HG02943 (cell line): ENCODE data around the gene CACNA2D1.

ENCODE experiments used
- ATAC-seq: cut with Tn5 transposase; IDR thresholded peaks from one replicate; pipeline ENCODE4 v1.9.1; 2021; ENCODE audit warnings: mild to moderate bottlenecking, low read depth, moderate library complexity; ENCODE audit not compliant: unreplicated experiment

The CACNA2D1 gene

DNA sequence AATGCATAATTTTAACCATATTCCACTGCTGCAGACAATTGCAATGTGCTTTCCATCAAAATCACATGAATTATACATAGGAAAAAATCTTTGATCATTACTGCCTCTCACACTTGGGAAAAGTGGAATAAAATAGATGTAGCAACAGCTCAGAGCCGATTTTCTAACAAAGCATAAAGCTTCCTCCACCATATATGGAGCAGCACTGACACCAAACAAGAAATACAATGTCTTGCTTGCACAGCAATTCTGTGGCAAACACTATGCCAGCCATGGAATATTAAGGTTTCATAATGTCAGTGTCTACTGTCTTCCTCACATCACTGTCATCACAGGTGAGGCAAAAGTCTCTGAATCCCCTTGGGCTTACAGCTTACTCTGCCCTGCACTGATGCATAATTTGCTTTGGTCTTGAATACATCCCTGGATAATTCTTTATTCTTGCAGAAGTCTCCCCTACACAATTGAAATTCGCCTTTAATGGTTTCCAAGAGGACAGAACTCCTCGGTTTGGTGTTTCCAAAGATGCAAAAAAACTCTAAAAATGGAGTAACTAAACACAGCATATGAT, 198.5 kb downstream of the CACNA2D1 start:
- no peak for ATAC-seq

DNA sequence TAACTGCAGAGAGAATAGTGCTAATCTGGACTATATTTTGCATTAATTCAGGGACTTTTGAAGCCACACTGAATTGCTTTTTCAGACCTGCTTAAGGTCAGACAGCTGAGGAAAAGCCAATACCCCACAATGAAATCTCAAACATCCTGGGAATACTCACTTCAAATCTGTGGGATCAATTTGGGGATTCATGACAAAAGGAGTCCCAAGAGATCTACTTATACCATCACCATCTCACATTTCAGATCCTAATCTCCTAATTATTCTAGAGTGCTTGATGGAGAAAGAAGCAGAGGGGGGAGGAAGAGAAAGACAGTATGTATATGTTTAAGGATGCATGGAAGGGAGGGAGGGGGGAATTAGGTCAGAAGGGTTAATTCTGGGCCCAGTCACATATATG, 202.2 kb downstream of the CACNA2D1 start:
- no peak for ATAC-seq

DNA sequence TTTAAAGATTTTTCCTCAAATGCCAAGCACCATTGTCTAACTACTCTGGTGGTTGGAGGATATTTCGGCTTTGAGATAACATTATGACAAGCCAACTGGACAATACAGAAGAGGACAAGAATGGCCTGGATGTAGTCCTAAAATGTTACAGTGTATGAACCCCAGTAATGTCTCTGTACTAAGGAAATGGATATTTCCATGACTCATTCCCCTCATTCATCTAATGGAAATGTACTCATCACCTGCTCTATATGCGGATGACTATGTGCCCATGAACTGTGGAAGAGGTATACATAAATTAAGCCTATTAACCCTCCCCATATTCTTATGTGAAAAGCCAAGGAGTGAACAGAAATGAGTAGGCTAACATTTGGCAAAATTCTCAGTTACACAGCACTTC, 207.9 kb downstream of the CACNA2D1 start:
- no peak for ATAC-seq

DNA sequence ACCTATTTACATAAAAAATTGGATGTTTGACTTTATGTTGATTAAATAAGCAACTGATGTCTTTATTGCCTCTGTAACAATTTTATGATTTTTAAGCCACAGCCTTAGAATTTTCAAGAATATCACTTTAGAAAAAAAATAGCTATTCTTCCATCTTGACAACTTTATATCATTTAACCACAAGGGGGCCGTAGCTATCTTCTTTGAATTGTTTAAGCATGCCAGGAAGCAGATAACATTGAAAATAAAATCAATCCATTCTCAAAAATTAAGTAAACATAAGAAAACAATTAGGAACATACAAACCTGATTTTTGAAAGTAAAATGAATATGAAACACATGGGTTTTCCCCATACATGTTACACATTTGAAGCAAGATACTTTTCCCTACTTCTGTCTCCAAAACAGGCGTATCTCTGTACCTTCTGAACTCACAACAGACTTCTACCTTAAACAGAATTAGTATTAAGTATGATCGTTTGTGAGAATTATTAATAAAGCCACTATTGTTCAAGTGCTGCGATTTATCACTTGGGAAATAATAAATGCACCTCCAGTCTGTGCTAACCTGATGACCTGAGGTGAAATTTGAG, 209.0 kb downstream of the CACNA2D1 start:
- no peak for ATAC-seq

DNA sequence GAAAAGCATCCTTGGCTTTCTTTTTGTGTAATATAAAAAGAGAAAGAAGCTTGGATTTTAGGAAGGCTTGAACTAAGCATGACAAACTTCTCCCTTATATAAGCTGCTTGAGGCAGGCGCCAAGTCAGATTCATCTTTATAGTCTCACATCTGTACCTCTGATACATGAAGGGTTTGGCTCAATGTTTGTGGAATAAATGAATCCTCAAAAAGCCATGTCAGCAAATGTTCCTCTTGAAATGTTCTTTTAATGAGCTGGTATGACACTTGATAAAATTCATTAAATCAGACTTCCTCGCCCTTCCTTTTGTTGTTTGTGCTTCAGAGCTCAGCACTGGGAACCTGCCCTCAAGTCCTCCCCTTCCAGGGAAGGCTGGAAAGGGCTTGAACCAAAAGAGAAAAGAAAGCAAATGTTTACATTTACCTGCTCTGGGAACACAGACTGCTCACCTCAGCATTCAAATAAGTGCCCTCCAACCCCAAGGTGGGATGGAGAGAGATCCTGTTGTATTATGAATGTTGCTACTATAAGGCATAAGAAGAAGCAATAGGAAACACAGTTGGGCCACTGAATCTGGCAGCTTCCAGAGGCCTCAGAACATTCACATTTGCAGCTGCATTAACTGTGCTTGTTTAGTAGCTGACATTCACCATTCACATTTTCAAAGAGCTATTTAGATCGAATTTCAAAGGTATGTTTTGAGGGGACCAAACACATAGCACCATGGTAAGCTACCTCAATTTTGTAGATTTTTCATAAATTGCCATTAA, 212.6 kb downstream of the CACNA2D1 start:
- ATAC-seq: no peak

DNA sequence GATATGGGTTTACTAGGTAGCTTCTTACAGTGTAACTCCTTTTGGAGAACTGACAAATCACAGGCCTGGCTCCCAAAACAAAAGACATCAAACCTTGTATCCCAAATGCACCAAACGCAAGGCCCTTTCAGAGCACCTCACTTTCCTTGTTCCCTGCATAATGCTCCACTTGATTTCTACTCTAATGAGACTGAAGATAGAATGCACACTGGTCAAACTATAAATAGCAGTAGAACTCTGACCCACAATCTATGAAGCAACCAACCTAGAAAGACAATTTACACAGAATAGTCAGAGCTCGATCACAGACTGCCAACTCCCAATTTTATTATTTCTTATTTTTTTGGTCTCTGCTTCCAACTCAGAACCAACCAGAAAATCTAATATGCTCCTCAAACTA, 214.4 kb downstream of the CACNA2D1 start:
- ATAC-seq: no peak

DNA sequence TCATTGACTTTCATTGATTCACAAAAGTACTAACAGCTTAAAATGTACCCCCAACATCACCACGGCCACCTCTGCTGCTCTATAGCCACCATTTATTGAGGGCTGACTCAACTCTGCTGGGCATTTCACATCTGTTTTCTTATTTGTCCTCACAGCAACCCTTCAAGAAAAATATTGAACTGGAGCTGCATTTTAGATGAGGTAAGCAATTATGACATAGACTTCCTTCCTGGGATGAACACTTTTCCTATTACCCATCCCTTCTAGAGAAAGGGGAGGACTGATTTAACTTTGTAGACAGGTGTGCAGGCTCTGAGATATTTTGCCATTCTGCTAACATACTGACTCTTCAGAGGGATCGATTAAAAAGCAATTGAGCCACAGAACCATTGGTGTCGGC, 217.4 kb downstream of the CACNA2D1 start:
- no peak for ATAC-seq

DNA sequence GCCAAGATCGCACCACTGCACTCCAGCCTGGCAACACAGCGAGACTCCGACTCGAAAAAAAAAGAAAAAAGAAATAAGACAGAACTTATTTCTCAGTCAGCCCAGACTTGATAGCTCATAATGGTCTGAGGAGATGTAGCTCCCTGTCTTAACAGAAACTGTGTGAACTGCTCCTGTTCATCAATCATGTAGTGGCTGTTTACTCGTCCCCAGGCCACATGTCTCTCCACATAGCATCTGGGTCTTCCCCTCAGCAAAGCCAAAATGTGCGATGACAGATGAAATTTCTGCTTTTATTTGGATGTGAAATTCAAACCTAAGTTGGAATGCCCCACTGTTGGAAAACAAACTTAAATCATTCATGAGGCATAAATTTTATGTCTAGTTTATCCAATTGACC, 219.0 kb downstream of the CACNA2D1 start:
- ATAC-seq: no peak

DNA sequence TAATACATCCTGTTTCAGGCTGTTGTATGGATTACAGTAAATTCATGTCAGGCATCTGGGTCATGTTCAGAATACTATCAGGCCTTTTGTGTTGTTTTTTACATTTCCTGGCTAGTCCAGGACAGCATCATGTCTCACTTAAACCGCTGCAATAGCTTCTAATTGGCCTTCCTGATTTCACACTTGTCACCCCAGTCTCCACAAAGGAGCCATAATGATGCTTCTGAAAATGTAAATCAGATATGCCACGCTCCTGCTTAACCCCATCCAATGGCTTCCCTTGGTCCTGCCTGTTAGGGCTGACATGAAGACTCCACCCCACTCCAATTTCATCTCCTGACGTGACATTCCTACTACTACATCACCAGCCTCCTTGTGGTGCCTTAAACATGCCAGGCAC, 220.0 kb downstream of the CACNA2D1 start:
- no peak for ATAC-seq

DNA sequence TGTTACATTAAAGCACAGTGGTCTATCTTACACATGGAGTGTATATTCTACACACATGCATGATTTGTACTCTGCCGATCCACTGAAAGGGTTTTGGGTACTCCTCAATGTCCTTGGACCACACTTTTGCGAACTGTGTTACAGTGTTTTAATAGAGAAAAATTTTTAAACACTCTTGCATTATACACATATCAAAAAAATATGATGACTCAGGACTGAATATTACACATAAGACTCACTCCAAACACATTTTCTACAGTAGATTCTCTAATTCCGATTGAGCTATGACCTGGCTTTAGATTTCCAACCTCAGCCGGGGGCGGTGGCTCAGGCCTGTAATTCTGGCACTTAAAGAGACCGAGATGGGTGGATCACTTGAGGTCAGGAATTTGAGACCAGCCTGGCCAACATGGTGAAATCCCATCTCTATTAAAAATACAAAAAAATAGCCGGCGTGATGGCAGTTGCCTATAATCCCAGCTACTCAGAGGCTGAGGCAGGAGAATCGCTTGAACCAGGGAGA, 222.4 kb downstream of the CACNA2D1 start:
- ATAC-seq: no peak

DNA sequence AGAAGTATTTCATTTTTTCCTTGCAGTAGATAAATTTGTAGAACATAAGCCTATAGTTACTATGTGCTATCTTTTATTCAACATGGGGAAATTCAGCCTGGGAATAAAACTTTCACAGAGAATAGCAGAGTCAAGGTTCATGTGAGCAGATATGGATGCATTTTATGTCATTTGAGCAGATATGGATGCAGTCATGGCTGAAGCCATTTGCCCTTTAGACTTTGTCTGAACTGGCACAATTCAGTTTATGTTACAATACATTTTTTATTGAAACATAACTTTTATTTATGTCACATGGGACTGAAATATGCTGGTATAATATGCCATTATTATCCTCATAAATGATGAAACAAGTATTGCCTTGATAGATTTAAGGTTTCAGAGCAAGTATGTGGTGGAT, 231.1 kb downstream of the CACNA2D1 start:
- ATAC-seq: no peak

DNA sequence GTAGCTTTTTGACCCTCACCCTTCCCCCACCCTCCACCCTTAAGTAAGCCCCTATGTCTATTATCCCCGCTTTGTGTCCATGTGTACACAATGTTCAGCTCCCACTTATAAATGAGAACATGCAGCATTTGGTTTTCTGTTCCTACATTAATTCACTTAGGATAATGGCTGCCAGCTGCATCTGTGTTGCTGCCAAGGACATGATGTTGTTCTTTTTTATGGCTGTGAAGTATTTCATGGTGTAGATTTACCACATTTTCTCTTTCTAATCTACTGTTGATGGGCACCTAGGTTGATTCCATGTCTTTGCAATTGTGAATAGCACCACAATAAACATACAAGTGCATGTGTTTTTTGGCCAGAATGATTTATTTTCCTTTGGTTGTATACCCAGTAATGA, 232.2 kb downstream of the CACNA2D1 start:
- ATAC-seq: no peak

DNA sequence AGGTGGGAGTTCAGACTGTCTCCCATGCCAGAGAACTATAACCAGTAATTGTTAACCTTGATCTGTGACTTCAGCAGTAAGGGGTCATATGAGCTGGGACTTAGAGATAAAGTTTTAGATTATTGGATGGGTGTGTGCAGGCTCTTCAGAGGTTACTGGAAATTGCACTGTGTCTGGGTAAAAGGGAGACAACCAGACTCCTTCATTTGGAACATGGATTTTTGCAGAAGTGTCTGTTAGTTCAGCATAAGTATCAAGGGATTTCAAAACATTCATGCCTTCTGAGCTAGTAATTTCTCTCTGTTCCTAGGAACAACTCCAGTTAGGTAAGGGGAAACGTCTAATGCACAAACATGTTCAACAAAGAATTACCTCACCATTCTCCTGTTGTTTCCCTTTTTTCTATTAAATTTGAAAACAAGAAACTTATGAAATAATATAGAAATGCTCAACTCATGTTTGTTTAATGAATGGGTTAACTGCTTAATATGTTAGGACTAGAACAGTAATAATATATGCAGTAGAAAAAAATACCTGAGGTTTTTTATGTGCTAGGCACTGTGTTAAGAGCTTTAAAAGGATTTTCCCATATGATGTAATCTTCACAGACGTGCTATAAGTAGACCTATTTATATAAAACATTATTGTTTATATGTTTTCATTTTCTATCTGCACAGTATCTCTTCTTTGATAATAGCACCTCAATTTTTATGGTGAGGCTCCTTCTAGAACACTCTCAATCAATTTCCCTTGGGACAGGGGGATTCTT, 233.0 kb downstream of the CACNA2D1 start:
- no peak for ATAC-seq

DNA sequence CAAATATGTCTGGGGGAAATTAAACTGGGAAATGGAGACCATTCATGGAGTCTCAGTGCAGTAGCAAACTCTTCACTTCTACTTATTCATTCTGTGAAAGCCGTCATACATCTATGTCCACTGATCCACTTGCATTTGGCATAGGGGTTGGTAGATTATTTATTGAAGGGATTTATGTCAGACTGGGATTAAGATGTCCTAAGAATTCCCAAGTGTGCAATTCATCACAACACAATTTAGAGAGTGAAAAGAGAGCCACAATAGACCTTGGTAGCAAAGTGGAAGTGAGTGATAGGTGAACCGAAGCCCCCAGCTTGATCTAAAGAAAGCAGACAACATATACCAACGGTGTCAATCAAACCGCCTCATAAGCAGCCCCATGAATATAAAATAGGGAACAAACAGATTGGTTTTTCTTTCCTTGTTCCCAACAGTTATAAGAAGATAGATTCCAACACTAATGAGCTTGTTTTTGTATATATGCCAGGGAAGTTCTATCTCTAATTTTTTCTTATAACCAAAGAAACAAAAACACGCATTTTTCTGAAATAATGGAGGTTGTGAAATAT, 234.3 kb downstream of the CACNA2D1 start:
- ATAC-seq: no peak

DNA sequence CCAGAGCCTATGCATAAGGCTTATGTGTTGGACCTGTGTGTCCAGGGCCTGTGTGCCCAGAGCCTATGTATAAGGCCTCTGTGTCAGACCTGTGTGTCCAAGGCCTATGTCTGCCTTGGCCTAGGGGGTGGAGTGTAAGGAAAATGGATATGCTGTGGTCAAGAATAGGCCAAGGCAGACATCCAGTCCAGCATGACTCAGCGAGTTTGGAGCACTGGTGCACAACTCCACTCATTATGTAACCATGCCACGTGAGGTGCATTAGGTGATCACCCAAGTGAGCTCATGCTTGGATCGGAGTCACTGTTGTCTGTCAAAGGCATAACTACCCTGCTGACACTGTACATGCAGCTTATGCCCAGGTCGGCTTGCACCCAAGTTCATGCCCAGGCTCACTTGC, 238.9 kb downstream of the CACNA2D1 start:
- ATAC-seq: no peak

DNA sequence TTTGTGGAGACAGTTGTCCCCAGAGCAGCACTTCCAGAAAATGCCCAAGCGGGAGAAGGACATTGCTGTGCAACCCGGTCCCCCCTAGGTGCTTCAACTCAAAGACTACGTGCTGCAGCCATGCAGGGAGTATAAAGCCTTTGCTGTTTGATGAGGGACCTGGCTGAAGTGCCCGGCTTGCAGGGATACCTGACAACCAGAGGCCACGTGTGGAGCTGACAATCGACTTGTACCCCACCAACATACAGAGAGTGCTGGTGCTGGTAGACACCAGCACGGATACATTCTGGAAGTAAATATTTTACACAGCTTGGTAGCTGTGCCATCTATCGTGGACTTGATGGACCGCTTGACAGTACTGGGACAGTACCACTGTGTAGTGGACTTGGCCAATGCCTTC, 240.6 kb downstream of the CACNA2D1 start:
- no peak for ATAC-seq

DNA sequence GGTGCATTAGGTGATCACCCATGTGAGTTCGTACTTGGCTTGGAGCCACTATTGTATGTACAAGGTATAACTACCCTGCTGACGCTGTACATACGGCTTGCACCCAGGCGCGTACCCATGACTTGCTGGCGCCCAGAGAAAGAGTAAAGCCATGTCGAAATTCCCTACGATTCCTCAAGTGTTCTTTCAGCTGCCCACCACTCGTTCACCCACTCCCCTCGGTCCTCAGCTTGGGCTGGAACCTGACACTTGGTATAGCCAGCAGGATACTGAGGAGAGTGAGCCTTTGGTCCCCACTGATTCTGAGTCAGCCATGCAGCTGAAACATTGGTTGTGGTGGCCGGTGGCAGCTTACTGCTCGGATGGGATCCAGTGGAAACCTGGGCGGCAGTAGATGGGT, 241.5 kb downstream of the CACNA2D1 start:
- no peak for ATAC-seq

DNA sequence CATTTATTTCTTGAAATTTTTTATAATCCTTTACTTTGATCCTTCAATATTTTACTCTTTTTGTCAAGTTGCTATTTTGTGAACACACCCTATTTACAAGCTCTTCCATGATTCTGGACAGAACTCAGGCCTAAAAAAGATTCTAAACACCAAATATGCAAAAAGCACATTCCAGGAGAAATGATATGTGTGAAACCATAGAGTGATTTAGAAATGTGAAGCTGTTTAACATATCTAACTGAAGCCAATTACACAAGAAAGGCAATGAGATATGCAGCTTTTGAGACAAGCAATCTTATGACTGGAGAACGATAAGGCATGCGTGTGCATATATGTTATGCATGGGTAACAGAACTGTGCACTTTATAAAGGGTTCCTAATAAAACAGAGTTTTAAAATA, 243.0 kb downstream of the CACNA2D1 start:
- no peak for ATAC-seq

DNA sequence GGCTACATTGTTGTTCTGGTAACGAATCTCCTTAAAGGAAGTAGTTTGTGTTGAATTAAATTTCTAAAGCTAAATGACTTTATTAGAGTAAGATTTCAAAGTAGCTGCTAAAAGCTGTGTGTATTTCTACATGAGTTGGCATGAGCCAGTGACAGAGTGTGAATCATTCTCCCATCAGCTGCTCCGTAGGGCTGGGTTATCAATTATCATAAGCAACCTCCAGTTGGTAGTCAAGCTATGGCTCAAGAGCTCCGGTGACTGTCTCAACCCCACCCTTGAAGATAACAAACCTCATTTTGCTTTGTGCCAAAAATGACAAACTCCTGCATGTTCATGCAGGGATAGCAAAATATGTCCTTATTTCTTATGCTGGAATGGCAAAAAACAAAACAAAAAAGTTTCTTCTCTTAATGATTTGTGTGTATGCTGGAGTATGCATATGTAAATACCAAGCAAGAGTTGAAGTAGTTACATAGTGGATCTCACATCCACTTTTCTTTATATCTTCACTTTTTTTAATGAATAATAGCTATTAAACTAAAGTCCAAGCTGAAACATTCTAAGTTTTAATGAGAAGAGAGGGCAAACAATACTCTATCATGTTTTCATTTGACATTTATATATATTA, 249.4 kb downstream of the CACNA2D1 start:
- no peak for ATAC-seq

DNA sequence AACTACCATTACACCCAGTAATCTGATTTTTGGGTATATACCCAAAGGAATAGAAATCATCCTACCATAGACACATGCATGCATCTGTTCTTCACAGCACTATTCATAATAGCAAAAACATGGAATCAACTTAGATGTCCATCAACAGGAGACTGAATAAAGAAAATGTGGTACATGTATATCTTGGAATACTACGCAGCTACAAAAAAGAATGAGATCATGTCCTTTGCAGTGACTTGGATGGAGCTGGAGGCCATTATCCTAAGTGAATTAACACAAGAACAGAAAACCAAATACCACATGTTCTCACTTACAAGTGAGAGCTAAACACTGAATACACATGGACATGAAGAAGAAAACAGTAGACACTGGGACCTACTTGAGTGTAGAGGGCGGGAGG, 254.9 kb downstream of the CACNA2D1 start:
- no peak for ATAC-seq
